Measurements from ENCODE around the gene TPSD1.
"Not testable (repeated sequence)": the region's sequence is repeated elsewhere in the genome, so short reads cannot be mapped to it uniquely, and the experiment has no call there.

TPSD1 gene

DNA sequence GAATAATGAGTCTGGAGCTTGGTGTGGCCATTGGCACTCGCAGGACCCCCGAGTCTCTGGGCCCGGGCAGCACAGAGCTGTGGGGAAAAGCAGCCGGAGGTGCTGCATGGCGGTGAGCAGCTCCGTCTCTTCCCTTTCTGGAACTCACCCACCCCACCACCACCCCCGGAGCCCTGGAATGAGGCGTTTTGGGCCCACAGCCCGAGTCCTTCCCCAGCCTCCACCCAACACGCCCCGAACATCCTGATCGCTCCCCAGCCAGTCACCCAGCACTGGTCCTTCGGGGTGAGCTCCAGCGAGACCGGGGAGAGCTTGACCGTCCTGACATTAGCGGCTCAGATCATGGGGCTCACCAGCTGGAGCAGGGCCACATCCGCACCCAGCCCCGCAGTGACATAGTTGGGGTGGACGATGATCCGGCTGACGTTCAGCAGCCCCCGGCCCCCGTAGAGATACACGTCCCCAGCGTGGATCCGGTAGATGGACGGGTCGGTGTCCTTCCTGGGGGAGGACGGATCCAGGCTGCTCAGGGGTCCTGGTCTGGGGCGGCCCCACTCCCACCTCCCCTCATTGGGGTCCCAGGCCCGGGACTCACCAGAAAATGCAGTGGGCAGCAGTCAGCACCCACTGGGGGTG is 6.5 kb downstream of the TPSD1 start:
- no peak for DNase-seq

DNA sequence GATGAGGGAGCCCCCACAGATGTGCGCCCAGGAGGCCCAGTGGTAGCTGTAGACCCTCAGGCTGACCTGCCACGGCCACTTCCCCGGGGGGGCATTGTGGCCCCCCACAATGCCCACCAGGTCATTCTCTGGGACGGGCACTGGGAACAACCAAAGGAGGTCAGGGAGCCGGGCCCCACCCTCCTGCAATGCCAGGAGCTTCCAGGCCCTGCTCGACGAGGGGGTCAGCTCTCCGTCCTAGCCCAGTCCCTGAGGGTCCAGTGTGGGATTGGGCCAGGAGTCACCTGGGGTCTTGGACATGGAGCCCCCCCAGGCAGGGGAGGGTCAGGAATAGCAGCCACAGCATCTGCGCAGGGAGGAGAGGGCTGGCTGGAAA is 7.0 kb downstream of the TPSD1 start:
- DNase-seq: no peak

DNA sequence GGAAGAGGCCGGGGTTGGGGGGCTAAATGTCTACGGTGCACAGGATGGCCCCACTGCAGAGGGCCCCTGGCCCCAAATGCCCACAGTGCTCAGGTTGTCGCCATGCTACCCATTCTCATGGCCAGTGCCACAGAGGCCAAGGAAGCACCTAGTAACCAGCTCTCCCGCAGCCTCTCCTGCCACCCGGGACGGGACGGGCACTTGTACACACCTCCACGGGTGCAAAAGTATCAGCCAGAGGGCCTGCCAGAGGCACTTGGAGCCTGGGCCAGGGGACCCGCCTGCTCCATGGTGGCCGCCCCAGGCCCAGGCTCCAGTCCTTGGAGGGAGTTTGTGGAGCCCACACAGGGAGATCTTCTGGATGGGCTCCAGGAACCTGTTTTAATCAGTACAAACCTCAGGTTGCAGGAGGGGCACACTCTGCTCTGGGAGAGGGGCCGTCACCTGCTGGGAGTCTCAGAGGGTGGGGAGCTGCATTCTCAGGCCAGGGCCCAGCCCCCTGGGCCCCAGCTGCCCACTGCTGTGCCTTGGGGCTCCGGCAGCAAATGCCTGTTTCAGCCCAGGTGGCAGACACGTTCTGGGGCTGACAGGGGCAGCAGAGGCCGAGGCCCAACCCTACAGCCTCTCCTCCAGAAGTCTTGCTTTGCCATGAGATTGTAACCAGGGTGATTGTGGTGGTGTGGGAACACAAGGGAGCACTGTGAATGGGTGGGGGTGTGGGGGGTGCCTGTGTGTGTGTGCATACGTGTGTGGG is 7.9 kb downstream of the TPSD1 start:
- no peak for DNase-seq

DNA sequence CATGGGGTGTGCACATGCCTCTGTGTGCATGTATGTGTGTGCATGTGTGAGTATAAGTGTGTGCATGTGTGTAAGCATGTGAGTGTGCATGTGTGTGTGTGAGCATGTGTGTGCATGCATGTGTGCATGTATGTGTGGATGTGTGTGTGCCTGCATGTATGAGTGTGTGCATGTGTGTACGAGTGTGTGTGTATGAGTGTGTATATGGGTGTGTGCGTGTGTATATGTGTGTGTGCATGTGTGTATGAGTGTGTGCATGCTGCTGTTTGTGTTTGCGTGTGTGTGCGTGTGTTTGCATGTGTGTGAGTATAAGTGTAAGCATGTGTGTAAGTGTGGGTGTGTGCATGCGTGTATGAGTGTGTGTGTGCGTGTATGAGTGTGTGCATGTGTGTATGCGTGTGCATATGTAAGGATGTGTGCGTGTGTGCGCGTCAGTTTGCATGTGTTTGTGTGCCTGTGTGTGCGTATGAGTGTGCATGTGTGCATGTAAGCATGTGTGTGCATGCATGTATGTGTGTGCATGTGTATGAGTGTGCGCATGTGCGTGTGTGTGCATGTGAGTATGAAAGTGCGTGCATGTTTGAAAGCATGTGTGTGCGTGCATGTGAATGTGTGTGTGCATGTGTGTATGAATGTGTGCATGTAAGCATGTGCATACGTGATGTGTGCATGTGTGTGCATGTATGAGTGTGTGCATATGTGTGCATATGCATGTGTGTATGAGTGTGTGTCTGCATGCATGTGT is 8.6 kb downstream of the TPSD1 start:
- no peak for DNase-seq

DNA sequence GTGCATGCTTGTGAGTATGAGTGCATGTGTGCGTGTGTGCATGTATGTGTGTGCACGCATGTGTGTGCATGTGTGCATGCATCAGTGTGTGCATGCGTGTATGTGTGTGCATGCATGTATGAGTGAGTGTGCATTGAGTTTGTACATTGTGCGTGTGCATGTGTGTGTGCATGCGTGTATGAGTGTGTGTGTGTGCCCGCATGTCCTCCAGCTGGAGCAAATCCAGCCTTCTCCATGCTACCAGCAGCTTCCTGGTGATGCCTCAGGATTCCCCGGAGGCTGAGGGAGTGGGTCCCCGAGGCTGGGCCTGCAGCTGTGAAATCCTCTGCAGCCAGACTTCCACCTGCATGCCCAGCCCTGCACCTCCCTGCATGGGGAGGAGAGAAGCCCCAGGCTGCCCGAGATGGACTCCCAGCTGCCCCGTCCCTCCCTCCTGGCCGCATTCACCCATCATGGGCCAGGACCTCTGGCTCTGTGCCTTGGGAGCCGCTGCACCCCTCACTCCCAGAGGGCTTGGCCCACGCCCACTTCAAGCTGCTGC is 9.3 kb downstream of the TPSD1 start:
- no peak for DNase-seq

DNA sequence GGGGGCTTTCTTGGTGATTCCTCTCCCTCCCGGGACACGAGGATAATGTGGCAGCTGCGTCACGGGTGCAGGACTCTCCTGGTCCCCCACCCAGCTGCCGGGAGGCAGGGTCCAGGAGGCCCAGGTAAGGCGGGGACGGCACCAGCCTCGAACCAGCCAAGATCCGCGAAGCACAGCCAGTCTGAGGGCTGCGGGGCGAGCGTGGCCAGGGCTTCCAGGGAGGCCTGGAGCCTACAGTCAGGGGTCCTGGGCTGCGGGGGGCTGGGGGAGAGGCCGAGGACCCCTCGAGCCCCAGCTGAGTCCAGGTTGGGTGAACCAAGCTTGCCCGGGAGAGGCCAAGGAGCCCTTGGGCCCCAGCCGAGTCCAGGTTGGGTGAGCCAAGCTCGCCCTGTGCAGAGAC is 10.0 kb downstream of the TPSD1 start:
- DNase-seq: no peak

DNA sequence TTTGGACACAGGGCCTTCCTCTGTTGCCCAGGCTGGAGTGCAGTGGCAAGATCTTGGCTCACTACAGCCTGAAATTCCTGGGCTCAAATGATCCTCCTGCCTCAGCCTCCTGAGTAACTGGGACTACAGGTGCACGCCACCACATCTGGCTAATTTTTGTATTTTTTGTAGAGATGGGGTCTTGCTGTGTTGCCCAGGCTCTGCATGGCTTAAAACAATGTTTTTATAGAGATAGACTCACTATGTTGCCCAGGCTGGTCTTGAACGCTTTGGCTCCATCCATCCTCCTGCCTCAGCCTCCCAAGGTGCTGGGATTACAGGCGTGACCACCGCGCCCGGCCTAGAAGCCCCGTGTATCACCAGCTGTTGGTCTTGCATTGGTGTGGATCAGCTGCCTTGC is 13.5 kb downstream of the TPSD1 start:
- DNase-seq: not testable (repeated sequence)

DNA sequence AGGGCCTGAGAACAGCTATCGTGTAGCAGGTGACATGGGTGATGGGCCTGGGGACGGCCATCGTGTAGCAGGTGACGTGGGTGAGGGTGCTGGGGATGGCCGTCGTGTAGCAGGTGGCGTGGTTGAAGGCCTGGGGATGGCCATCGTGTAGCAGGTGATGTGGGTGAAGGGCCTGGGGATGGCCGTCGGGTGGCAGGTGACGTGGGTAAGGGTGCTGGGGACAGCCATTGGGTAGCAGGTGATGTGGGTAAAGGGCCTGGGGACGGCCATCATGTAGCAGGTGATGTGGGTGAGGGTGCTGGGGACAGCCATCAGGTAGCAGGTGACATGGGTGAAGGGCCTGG is 15.5 kb downstream of the TPSD1 start:
- DNase-seq: no peak

DNA sequence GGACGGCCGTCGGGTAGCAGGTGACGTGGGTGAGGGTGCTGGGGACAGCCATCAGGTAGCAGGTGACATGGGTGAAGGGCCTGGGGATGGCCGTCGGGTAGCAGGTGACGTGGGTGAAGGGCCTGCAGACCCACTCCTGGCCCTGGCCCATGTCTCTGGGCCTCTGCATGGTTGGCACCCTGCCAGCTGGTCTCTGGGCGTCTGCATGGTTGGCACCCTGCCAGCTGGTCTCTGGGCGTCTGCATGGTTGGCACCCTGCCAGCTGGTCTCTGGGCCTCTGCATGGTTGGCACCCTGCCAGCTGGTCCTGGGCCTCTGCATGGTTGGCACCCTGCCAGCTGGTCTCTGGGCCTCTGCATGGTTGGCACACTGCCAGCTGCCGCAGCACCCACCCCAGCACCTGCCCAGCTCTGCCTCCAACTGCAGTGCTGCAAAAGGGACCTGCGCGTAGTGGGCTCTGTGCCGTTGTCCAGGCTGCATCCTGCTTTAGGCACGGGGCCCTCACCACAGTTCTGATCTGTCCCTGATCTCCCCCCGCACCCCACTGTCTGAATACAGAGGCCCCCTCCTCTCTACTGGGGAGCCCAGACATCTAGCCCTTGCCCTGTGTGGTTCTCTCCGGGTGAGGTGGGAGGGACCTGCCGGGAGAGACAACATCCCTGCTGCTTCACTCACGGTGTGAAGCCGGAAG is 16.0 kb downstream of the TPSD1 start:
- DNase-seq: peak in 20 of 58 donors; percentile 6 to 95 (median 26)

DNA sequence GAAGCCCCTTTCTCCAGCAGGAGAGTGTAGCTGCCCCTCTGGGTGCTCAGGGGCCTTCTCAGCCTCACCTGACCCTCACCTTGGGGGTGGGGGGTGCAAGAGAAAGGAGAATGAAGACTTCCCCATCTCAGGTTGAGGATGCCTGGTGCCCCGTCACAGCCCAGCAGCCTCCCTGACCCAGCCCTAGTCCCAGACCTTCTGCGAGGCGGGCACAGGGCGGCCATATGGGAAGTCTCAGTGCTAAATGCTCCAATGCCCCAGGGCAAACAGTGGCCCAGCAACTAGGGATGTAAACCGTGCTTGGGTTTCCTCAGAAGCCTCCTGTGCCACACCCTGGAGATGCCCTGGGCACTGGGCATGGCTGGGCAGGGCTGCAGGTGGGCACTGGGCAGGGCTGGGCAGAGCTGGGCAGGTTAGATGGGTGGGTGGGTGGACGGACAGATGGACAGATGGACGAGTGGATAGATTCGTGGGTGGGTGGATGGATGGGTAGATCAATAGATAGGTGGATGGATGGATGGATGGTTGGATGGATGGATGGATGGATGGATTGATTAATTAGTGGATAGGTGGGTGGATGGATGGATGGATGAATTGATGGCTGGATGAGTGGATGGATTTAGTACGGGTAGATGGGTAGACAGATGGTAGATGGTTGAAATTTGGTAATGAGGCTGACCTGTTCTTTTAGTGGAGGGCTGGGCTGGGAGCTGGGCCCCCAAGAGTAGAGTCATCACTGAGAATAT is 16.8 kb downstream of the TPSD1 start:
- no peak for DNase-seq

DNA sequence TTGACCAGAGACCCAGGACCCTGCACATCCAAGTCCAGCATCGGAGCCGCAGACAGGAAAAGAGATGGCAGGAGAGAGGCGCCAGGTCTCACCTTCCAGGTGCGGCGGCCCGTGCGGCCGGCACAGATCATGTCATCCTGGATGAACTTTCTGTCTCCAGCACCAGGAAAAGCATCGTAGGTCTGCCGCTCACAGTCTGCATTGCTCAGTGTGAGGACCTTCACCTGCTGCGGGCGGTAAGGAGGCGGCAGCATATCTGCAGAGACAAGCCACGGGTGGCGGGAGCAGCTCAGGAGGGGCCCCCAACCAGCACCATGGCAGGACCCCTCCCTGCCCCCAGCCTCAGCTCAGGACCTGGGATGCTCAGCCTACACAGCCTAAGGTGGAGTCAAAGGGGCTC is 17.9 kb downstream of the TPSD1 start:
- DNase-seq: no peak

DNA sequence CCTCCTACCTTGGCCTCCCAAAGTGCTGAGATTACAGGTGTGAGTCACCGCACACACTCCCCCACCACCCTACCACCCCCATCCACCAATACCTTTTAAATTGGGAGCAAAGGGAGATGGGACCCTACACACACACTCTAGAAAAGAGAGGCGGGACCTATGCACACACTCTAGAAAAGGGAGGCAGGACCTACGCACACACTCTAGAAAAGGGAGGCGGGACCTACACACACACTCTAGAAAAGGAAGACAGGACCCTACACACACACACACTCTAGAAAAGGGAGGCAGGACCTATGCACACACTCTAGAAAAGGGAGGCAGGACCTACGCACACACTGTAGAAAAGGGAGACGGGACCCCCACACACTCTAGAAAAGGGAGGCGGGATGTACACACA is 18.9 kb downstream of the TPSD1 start:
- no peak for DNase-seq

DNA sequence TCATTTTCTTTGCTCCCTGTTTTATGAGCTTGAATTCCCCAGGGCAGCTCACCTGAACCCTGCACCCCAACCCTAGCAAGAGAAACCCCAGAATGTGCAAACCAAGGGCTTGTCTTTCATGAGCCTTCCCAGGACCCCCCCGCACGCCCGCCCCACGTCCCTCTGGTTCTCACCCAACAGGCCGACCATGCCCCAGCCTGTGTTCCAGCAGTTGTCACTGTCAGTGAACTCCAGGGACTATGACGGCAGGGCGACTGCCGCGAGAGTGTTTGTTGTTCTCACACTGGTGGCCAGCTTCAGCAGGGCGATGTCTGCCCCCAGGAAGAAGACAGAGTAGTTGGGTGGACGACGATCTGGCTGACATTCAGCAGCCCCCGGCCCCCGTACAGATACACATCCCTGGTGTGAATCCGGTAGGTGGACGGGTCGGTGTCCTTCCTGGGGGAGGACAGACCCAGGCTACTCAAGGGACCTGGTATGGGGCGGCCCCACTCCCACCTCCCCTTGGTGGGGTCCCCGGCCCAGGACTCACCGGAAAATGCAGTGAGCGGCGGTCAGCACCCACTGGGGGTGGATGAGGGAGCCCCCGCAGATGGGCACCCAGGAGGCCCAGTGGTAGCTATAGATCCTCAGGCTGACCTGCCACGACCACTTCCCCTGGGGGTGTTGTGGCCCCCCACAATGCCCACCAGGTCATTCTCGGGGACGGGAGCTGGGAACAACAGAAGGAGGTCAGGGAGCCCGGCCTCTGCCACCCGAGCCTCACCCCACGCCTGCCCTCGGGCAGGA is 20.1 kb downstream of the TPSD1 start:
- DNase-seq: no peak

DNA sequence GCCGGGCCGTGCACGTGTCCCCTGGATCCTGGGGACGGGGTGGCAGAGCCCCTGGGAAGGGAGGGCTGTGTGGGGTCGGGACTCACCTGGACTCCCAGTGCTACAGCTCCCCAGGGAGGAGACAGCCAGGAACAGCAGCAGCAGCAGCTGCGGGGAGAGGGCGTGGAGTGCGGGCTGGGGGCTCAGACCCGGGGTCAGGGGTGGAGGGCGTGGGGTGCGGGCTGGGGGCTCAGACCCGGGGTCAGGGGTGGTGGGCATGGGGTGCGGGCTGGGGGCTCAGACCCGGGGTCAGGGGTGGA is 20.7 kb downstream of the TPSD1 start:
- DNase-seq: no peak

DNA sequence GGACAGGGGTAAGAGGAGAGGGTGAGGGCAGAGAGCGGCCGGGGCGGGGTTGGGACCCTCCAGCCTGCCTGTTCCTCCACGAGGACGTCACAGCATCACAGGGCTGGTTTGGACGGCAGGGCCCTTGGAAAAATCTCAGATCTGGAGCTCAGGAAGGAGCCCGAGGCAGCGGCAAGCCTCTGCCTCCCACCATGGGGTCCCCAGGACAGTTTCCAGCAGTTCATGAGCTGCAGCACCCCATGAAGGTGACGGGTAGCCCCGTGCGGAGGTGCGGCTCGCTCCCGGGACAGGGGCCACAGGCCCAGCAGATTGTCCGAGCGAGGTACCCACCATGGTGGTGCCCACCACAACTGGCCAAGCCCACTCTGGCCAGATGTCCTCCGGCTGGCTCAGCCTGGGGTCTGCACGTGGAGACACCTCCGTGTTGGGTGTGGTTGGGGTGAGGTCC is 21.3 kb downstream of the TPSD1 start:
- no peak for DNase-seq

DNA sequence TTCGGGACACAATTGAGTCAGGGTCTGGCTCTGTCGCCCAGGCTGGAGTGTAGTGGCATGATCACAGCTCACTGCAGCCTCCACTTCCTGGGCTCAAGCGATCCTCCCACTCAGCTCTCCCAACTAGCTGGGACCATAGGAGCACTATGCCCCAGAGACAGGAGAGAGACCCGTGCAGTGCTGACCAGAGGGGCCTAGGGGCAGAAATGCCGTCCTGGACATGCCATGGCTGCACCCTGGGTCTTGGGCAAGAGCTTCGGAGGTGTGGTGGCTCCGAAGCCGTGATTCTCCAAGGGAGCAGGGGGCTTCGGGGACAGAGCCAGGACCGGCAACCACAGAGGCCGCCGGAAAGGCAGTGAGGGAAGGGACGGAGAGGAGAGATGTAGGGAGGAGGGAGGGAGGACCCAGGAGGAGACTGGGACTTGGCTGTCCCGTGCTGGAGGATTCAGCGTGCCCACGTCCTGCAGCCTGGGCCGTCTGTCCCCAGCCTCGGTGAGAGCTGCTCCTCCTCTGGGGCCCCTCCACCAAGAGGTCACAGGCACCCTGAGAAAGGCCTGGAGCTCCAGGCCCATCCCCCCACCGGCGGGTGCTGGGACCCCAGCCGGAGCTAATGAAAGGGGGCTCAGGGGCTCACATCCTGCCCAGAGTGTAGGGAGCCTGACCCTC is 21.9 kb downstream of the TPSD1 start:
- no peak for DNase-seq

DNA sequence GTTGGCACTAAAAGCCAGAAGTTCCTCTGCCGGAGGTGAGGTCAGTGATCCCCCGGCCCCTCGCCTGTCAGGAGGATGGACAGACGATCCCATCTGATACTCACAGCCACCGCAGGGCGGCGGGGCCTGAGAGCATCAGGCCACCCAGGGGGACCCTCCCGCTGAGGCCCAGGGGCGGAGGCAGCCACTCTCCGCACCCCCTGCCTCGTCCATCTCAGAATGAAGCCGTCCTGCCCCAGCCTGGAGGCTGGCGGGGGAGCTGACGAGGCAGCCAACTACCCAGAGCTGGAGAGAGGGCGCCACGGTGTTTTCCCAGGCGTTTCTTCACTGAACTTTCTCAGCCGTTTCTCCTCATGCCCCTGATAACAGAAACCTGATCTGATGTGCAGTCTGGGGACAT is 22.6 kb downstream of the TPSD1 start:
- no peak for DNase-seq

DNA sequence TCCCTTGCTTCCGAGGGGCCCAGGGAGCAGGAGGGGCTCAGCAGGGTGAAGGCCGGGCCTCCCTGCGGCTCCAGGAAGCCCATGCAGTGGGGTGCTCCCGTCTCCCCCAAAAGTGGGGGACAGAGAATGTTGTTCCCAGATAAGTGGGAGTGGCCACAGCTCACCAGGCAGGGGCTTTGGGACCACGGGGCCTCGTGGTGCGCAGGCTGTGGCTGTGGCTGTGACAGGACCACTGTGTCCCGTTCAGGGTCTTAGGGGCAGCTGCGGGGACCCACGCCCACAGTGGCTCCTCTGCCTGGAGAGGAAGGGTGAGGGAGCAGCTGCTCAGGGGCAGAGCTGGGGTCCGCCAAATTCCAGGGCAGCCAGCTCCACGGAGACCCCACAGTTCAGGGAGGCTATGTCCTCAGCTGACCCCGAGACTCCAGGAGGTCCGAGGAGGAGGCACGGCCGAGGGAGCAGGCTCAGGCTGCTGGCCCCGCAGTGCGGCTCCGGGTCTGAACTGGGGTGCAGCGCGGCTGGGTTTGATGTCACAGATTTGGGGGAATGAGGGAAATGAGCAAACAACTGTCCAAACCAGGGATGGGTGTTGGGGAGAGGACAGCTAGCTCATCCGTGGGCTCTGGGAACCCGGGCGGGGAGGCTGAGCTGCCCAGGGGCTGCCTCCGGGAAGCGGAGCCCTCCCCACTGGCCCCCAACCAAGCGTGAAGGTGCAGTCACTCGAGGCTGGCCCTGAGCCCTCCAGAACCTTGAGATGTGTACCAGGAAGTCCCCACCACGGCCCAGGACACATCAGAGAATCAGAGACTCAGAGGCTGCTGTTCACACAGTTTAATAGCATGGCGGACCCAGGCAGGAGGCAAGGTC is 23.4 kb downstream of the TPSD1 start:
- DNase-seq: no peak

Data from anterior cingulate cortex (tissue), 58 donors.